SU-DHL-6 (cell line): ENCODE results near the gene SUMO2.

Source experiments
- EZH2phosphoT487 ChIP-seq: fragments of 200-600 bp; sonication (generic), shearing (Covaris generic); conservative IDR thresholded peaks from 2 replicates; pipeline ENCODE4 v1.6.1; 2018; ENCODE audit warnings: mild to moderate bottlenecking, antibody characterized with exemption, low read length, moderate library complexity, mixed read lengths
- TF ChIP-seq, protein P1 (sequence below): fragments of 200-600 bp; sonication (generic); IDR thresholded peaks from one replicate; pipeline ENCODE4 v1.5.1; 2017; ENCODE audit warnings: antibody characterized with exemption, mild to moderate bottlenecking, low read length, moderate library complexity; ENCODE audit not compliant: insufficient read depth, poor library complexity, severe bottlenecking

DNA sequence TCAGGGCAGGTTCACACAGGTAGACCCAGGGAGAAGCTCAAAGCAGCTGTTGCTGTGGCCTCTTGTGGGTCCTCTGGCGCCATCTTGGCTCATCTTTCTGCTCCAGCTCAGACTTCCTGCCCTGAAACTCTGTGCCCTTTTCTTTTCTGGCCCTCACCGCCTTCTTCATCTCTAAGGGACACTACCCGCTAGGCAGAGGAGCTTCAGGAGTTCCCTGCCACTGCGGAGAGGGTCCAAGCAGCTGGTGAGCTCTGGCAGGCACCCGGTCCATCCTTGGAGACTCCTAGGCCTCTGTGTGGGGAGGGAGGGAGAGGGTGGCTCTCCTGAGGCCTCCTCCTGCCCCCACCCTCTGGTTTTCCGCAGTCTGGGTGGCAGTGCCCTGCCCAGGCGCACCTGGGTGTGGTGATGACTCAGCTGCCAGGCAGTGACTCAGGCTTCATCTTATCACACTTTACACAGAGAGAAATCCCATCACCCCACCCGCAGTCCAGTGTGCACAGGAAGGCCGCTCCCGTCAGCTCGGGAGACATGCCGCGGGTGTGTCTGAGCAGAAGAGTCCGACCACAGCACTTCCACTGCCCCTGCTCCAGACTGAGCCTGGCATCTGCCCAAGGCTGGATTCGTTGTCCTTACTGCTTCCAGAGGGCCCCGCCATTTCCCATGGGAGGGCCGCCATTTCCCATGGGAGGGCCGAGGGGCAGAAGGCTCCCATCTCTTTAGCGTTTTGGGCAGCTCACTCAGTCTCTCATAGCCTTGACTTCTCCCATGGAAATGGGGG, 58.5 kb downstream of the SUMO2 start:
- TF ChIP-seq EZH2phosphoT487: no peak
- TF ChIP-seq, protein P1, sequence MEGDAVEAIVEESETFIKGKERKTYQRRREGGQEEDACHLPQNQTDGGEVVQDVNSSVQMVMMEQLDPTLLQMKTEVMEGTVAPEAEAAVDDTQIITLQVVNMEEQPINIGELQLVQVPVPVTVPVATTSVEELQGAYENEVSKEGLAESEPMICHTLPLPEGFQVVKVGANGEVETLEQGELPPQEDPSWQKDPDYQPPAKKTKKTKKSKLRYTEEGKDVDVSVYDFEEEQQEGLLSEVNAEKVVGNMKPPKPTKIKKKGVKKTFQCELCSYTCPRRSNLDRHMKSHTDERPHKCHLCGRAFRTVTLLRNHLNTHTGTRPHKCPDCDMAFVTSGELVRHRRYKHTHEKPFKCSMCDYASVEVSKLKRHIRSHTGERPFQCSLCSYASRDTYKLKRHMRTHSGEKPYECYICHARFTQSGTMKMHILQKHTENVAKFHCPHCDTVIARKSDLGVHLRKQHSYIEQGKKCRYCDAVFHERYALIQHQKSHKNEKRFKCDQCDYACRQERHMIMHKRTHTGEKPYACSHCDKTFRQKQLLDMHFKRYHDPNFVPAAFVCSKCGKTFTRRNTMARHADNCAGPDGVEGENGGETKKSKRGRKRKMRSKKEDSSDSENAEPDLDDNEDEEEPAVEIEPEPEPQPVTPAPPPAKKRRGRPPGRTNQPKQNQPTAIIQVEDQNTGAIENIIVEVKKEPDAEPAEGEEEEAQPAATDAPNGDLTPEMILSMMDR: no peak
